Measurements from ENCODE around the gene COL6A5. TPM values are rescaled to one million over a fixed set of nuclear protein-coding genes. Genes with fewer than 3 reads are reported as not detected.

The COL6A5 gene
- total and polyA plus RNA-seq, 10 of the 15 experiments (the other 5 are each of a cell fraction or from before 2014, with no cell fraction given): 0.04 to 0.11 TPM; not detected in 8

GRCh38 chr3:130341388-130341787, 4.1 kb upstream of the COL6A5 start:
- no peak for TF ChIP-seq TCF12 (IDR thresholded peaks at IDR 0.05; ENCODE audit: low read depth, low read length)
- TF ChIP-seq TCF7 (IDR thresholded peaks at IDR 0.05; ENCODE audit: borderline replicate concordance): no peak
- no peak for TF ChIP-seq TCF3 (IDR thresholded peaks at IDR 0.05; ENCODE audit: borderline replicate concordance, insufficient read depth, low read depth, low read length)
- no peak for TF ChIP-seq USF2 (IDR thresholded peaks at IDR 0.05; ENCODE audit: borderline replicate concordance, low read depth, low read length)
- TF ChIP-seq STAT3 (IDR thresholded peaks at IDR 0.05; ENCODE audit: low read depth, low read length): no peak
- no peak for TF ChIP-seq PBX3 (IDR thresholded peaks at IDR 0.05; ENCODE audit: insufficient replicate concordance, low read depth, low read length)
- no peak for TF ChIP-seq CEBPZ (IDR thresholded peaks at IDR 0.05; ENCODE audit: low read depth, low read length)
- no peak for TF ChIP-seq NFIC (IDR thresholded peaks at IDR 0.05; ENCODE audit: low read depth, low read length)
- TF ChIP-seq MTA3 (IDR thresholded peaks at IDR 0.05; ENCODE audit: borderline replicate concordance, low read length): no peak
- TF ChIP-seq RB1 (IDR thresholded peaks at IDR 0.05; ENCODE audit: borderline replicate concordance): no peak
- no peak for TF ChIP-seq SUPT20H (IDR thresholded peaks at IDR 0.05; ENCODE audit: borderline replicate concordance, control insufficient read depth, low read depth, low read length)
- no peak for TF ChIP-seq RCOR1 (conservative IDR thresholded peaks at IDR 0.05; ENCODE audit: low read depth, low read length)
- no peak for DNase-seq (ENCODE audit: low read depth, low spot score)
- Histone ChIP-seq H3K9ac (ENCODE audit: control insufficient read depth, insufficient read depth, low read length) (no peak overlapping the region), H3K36me3 (ENCODE audit: control insufficient read depth in 2 of 2, insufficient read depth in 2 of 2, low read length in 1 of 2) (no peaks in the 10 kb centered on the region), H3K79me2 (ENCODE audit: control insufficient read depth, insufficient read depth, low read length) (no peaks in the 10 kb centered on the region), H3K27me3 (replicated peaks in 1 of 2; ENCODE audit: control insufficient read depth in 2 of 2, insufficient read depth in 2 of 2, low read length in 1 of 2) (peaks cover 0 to 5% of the 10 kb centered on the region in 2 experiments; a peak in 2 of 4 replicates), H3K9me3 (replicated peaks; ENCODE audit: control insufficient read depth, insufficient read depth, low read length) (no peaks in the 10 kb centered on the region), H3K4me3 (no peak overlapping the region), H3K4me1 (ENCODE audit: control insufficient read depth, insufficient read depth, low read length) (no peaks in the 10 kb centered on the region), H2AFZ (ENCODE audit: control insufficient read depth, low read depth, low read length) (no peak overlapping the region), H3K27ac (ENCODE audit: control insufficient read depth, insufficient read depth) (no peak overlapping the region), H4K20me1 (ENCODE audit: control insufficient read depth, insufficient read depth) (no peaks in the 10 kb centered on the region), H3K4me2 (ENCODE audit: control insufficient read depth, insufficient read depth) (no peak overlapping the region)
- ATAC-seq: no peak
- ChIA-PET SMC1A (ENCODE audit: uncharacterized antibody, unreplicated experiment) (no interaction called here), RAD21 (ENCODE audit: unreplicated experiment) (no interaction called here), CTCF (interaction anchor here (0.9 kb wide), 1 partner anchor 11 kb away, joined by 4 read pairs; no protein-coding TSS in a partner anchor), POLR2A (no interaction called here)
- in situ Hi-C loops (cut with MboI) (no loop called here), intact Hi-C loops (cut with micrococcal nuclease; ENCODE audit: unreplicated experiment) (no loop called here)
- no TSS peak for BruUV-seq (replicated peaks)
- FAIRE-seq: no peak

Data from GM12878 (cell line).